ENCODE measurements around the gene MYH11. TPM values are rescaled to one million over a fixed set of nuclear protein-coding genes. Genes with fewer than 3 reads are reported as not detected.

Gene MYH11
- total and polyA plus RNA-seq, 7 donors = 6.1 to 26.4 (median 14.1) TPM

GRCh38 chr16:15886078-15886477 is 29.2 kb upstream of the MYH11 start:
- 25 to 53% (median 44%) methylated on average over 1 of the region's 1 CpG for WGBS, 3 donors
- Histone ChIP-seq H3K36me3 (ENCODE audit: insufficient read depth in 1 of 2, low read depth in 1 of 2) (peaks cover 0 to 39% of the 10 kb centered on the region in 2 donors), H3K9me3 (no peaks in the 10 kb centered on the region), H3K4me3 (peak overlapping the region; percentile 95), H3K27me3 (ENCODE audit: insufficient read depth in 3 of 3, low read length in 2 of 3) (no peaks in the 10 kb centered on the region), H3K27ac (peak overlapping the region; percentile 25), H3K4me1 (peaks cover 37% of the 10 kb centered on the region)
- no peak for DNase-seq
- ATAC-seq = no peak
- intact Hi-C loops (cut with DNase I) = loop anchor here in 1 of 2 donors (5.0 to 10.0 kb wide), 2 partner anchors 61 kb away; partner anchors contain the start of gene ABCC1
- TF ChIP-seq, protein P1, sequence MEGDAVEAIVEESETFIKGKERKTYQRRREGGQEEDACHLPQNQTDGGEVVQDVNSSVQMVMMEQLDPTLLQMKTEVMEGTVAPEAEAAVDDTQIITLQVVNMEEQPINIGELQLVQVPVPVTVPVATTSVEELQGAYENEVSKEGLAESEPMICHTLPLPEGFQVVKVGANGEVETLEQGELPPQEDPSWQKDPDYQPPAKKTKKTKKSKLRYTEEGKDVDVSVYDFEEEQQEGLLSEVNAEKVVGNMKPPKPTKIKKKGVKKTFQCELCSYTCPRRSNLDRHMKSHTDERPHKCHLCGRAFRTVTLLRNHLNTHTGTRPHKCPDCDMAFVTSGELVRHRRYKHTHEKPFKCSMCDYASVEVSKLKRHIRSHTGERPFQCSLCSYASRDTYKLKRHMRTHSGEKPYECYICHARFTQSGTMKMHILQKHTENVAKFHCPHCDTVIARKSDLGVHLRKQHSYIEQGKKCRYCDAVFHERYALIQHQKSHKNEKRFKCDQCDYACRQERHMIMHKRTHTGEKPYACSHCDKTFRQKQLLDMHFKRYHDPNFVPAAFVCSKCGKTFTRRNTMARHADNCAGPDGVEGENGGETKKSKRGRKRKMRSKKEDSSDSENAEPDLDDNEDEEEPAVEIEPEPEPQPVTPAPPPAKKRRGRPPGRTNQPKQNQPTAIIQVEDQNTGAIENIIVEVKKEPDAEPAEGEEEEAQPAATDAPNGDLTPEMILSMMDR (IDR thresholded peaks at IDR 0.05) = no peak

GRCh38 chr16:15885560-15886001 is 28.8 kb upstream of the MYH11 start:
- DNase-seq (peak in 1 of 2 donors; percentile 3), ATAC-seq (no peak)
- H3K36me3 ChIP-seq (ENCODE audit: insufficient read depth in 1 of 2, low read depth in 1 of 2) = peaks cover 0 to 40% of the 10 kb centered on the region in 2 donors
- H3K9me3 ChIP-seq = no peaks in the 10 kb centered on the region
- H3K4me1 ChIP-seq = peaks cover 37% of the 10 kb centered on the region
- WGBS, 3 donors = 88 to 95% (median 90%) methylated on average over 5 of the region's 5 CpGs
- TF ChIP-seq, protein P1 (IDR thresholded peaks at IDR 0.05) = no peak
- intact Hi-C loops (cut with DNase I) = loop anchor here in 1 of 2 donors (5.0 to 10.0 kb wide), 2 partner anchors 61 to 62 kb away; partner anchors contain the start of gene ABCC1
- H3K27me3 ChIP-seq (ENCODE audit: insufficient read depth in 3 of 3, low read length in 2 of 3) = no peaks in the 10 kb centered on the region
- H3K27ac ChIP-seq = peak overlapping the region; percentile 25
- H3K4me3 ChIP-seq = peak overlapping the region; percentile 95

DNA sequence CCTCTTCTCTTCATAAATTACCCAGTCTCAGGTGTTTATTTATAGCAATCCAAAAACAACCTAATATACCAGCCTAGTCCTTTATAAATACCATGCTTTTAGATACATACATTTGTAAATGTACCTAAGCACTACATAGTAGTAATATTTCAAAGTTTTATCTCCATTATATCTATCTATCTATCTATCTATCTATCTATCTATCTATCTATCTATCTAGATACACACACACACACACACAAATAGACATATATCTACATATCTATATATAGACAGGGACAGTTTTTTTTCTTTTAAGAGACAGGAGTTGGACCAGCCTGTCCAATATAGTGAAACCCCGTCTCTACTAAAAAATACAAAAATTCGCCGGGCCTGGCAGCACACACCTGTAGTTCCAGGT is 25.7 kb upstream of the MYH11 start:
- no peaks in the 10 kb centered on the region for H3K9me3 ChIP-seq
- TF ChIP-seq, protein P1 (IDR thresholded peaks at IDR 0.05) = no peak
- intact Hi-C loops (cut with DNase I) = loop anchor here in 1 of 2 donors (10.0 kb wide), 1 partner anchor 58 kb away; no protein-coding TSS in a partner anchor
- no peak for DNase-seq
- H3K36me3 ChIP-seq (ENCODE audit: insufficient read depth in 1 of 2, low read depth in 1 of 2) = peaks cover 0 to 60% of the 10 kb centered on the region in 2 donors
- no peak for ATAC-seq
- H3K27me3 ChIP-seq (ENCODE audit: insufficient read depth in 3 of 3, low read length in 2 of 3) = no peaks in the 10 kb centered on the region
- no peak overlapping the region for H3K27ac ChIP-seq
- no peak overlapping the region for H3K4me3 ChIP-seq
- H3K4me1 ChIP-seq = peaks cover 53% of the 10 kb centered on the region
- 95 to 98% (median 97%) methylated on average over 3 of the region's 3 CpGs for WGBS, 3 donors

DNA sequence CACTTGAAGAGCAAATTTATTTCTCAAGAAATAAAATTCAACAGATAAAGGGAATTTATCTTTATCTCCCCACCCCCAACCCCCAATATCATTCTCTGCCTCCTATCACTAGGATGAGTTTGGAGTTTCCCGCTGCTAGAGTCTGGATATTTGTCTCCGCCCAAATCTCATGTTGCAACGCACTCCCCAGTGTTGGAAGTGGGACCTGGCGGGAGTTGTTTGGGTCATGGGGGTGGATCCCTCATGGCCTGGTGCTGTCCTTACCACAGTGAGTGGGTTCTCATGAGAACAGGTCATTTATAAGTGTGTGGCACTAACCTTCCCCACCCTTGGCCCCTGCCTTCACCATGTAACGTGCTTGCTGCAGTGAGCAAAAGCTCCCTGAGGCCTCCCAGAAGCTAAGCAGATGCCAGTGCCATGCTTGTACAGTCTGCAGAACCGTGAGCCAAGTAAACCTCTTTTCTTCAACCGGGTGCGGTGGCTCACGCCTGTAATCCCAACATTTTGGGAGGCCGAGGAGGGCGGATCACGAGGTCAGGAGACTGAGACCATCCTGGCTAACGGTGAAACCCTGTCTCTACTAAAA is 25.1 kb upstream of the MYH11 start:
- Histone ChIP-seq H3K9me3 (no peaks in the 10 kb centered on the region), H3K27me3 (ENCODE audit: insufficient read depth in 3 of 3, low read length in 2 of 3) (no peaks in the 10 kb centered on the region), H3K36me3 (ENCODE audit: insufficient read depth in 1 of 2, low read depth in 1 of 2) (peaks cover 0 to 57% of the 10 kb centered on the region in 2 donors), H3K4me1 (peaks cover 46% of the 10 kb centered on the region), H3K27ac (peak overlapping the region; percentile 1), H3K4me3 (no peak overlapping the region)
- ATAC-seq = no peak
- TF ChIP-seq, protein P1 (IDR thresholded peaks at IDR 0.05) = no peak
- WGBS, 3 donors = 90 to 96% (median 92%) methylated on average over 13 of the region's 13 CpGs
- peak in 1 of 2 donors; percentile 25 for DNase-seq
- intact Hi-C loops (cut with DNase I) = loop anchor here in 1 of 2 donors (10.0 kb wide), 1 partner anchor 57 kb away; no protein-coding TSS in a partner anchor

Measured in psoas muscle (tissue), 8 donors.